ENCODE results near the gene ZNF69. TPM values are rescaled to one million over a fixed set of nuclear protein-coding genes. Genes with fewer than 3 reads are reported as not detected.
"Not testable (repeated sequence)": the region's sequence is repeated elsewhere in the genome, so short reads cannot be mapped to it uniquely, and the experiment has no call there.

ZNF69 gene
- total RNA-seq (100 to 1,000 TPM in 1 of 9 donors, 10 to 100 TPM in 6, 1 to 10 TPM in 2; 5.5 to 138 (median 12.9) TPM), polyA plus RNA-seq (10 to 100 TPM in 1 of 3 donors, 1 to 10 TPM in 2; 6.7 to 11.8 (median 6.9) TPM)
- long read RNA-seq, donor 1, partial matches to known transcripts, result 0 of 1 reads
- long read RNA-seq, donor 1, other reads (novel, unspliced or antisense), result 0 of 1 reads
- long read RNA-seq, donor 2, partial matches to known transcripts, result 0 of 1 reads
- long read RNA-seq, donor 2, other reads (novel, unspliced or antisense), result 0 of 1 reads
- long read RNA-seq, donor 3, partial matches to known transcripts, result 0 of 1 reads
- long read RNA-seq, donor 3, other reads (novel, unspliced or antisense), result 0 of 1 reads
- long read RNA-seq, donor 4, partial matches to known transcripts, result 0 of 7 reads
- long read RNA-seq, donor 4, other reads (novel, unspliced or antisense), result 3 of 7 reads
- long read RNA-seq, donor 5, partial matches to known transcripts, result 0 of 6 reads
- long read RNA-seq, donor 5, other reads (novel, unspliced or antisense), result 5 of 6 reads
- long read RNA-seq, donor 6, partial matches to known transcripts, result 0 of 6 reads
- long read RNA-seq, donor 6, other reads (novel, unspliced or antisense), result 5 of 6 reads
- long read RNA-seq, donor 7, partial matches to known transcripts, result 0 of 1 reads
- long read RNA-seq, donor 7, other reads (novel, unspliced or antisense), result 0 of 1 reads
- long read RNA-seq, donor 8, result 0 reads
- long read RNA-seq, donor 9, partial matches to known transcripts, result 0 of 1 reads
- long read RNA-seq, donor 9, other reads (novel, unspliced or antisense), result 0 of 1 reads
- long read RNA-seq, donor 10, result 0 reads

DNA sequence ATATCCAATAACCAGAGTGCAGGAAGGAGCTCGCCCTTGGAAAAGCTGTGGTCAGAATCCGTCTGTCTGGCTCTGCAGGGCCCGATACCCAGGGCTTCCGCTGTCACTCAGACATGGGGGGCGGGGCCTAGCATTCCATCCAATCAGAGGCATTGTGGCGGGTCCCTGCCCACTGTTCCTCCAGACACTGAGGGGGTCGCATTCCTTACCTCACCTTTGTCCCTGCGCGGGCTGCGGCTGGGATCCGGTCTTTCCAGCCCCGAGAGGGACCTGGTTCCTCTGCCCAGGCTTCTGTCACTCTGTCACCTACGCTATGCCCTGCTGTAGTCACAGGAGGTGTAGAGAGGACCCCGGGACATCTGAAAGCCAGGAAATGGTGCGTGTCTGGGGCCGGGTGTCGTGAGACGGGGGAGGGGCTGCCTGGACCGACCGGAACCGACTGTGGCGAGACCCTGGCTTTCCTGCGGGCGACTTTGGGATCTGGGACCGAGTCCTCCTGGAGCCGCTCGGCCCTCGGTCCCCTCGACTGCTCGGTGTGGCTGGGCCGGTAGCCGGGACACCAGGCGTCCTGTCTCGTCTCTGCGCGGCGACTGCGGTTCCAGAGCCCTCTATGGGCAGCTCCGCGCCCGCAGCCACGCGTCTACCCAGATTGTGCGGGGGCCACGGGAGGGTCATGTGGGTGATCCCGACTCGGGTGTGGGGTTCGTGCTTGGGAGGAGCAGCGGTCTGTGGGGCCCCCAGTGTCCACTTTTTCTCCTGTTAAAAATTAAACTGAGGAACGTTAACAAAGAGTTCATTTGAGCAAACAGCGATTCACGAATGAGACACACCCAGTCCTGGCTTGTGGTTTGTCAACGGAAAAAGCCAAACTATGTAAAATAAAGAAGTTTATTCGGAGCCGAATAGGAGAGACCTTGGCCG is at the start of gene ZNF69:
TSS of gene ZNF69 (plus strand) at position 172 of the 921 bp plus-strand sequence. CDS start at position 314, 142 bp downstream.
- Histone ChIP-seq H3K4me3 (peak within 1 kb of the TSS; percentile 69 to 86 (median 74)), H3K9me3 (replicated peaks in 1 of 3) (no peaks in the 10 kb centered on the region), H3K4me1 (replicated peaks in 1 of 2) (peaks cover 3 to 9% of the 10 kb centered on the region in 2 donors), H3K27me3 (no peaks in the 10 kb centered on the region), H3K36me3 (replicated peaks in 1 of 2) (no peaks in the 10 kb centered on the region), H3K27ac (peak within 1 kb of the TSS; percentile 80 to 92 (median 86))
- WGBS, 4 donors, result 0 to 1% (median 1%) methylated on average over 17 to 56 of the region's 56 CpGs
- intact Hi-C loops (cut with DNase I), result loop anchor here (5.0 to 10.0 kb wide), 2 partner anchors 97 to 254 kb away; partner anchors contain the start of gene ZNF20 (in 1 of the 2)
- TF ChIP-seq, protein P1, sequence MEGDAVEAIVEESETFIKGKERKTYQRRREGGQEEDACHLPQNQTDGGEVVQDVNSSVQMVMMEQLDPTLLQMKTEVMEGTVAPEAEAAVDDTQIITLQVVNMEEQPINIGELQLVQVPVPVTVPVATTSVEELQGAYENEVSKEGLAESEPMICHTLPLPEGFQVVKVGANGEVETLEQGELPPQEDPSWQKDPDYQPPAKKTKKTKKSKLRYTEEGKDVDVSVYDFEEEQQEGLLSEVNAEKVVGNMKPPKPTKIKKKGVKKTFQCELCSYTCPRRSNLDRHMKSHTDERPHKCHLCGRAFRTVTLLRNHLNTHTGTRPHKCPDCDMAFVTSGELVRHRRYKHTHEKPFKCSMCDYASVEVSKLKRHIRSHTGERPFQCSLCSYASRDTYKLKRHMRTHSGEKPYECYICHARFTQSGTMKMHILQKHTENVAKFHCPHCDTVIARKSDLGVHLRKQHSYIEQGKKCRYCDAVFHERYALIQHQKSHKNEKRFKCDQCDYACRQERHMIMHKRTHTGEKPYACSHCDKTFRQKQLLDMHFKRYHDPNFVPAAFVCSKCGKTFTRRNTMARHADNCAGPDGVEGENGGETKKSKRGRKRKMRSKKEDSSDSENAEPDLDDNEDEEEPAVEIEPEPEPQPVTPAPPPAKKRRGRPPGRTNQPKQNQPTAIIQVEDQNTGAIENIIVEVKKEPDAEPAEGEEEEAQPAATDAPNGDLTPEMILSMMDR (IDR thresholded peaks at IDR 0.05), result peak in 4 of 6 experiments; percentile 21 to 34 (median 24)
- peak; percentile 15 to 50 for TF ChIP-seq POLR2A (IDR thresholded peaks at IDR 0.05)
- peak; percentile 81 to 94 (median 90) for DNase-seq

DNA sequence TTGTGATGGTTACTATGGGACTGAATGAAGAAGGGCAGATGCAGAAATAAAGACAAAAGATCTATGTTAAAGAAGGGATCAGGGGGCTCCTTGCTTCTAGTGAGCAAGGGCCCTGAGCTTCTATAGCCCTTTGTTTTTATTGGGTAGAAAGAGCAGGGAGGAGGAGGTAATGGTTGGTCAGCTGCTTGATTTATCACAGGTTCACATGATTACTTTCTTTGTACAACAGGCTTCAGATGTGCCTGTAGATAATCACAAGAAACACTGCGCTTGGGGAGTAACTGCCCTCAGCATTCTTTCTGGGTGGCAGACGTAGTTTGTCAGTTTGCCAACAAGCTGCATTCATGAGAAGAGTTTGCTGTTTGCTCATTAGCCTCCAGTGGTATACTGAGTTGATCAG is 43.9 kb upstream of the ZNF69 start:
- Histone ChIP-seq H3K4me1 (replicated peaks in 1 of 2) (no peaks in the 10 kb centered on the region), H3K4me3 (no peak overlapping the region), H3K9me3 (replicated peaks in 1 of 3) (no peaks in the 10 kb centered on the region), H3K27ac (no peak overlapping the region), H3K36me3 (replicated peaks in 1 of 2) (no peaks in the 10 kb centered on the region), H3K27me3 (no peaks in the 10 kb centered on the region)
- no peak for DNase-seq
- 56 to 66% (median 61%) methylated on average over 2 of the region's 2 CpGs for WGBS, 4 donors
- TF ChIP-seq POLR2A (IDR thresholded peaks at IDR 0.05), result no peak
- TF ChIP-seq, protein P1 (IDR thresholded peaks at IDR 0.05), result no peak
- intact Hi-C loops (cut with DNase I), result no loop called here

DNA sequence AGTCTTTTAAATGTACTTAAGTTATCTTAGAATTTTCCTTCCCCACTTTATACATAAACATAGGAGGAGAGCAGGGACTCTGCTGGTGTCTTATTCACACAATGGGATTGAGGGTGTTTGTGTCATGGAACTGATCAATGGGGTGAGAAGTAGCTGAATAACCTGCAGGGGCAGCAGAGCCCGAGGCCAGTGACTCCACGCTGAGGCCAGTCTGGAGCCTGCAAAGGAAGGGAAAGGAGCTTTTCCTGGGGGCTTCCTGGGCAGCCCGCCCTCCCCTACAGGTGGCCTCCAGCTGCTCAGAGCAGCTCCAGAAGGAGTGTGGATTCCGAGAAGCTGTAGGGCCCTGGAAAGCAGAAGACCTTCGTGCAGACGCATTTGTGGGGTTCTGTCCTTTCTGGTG is 40.0 kb upstream of the ZNF69 start:
- DNase-seq; intact Hi-C loops (cut with DNase I); H3K27me3 ChIP-seq; H3K9me3 ChIP-seq (replicated peaks in 1 of 3); H3K36me3 ChIP-seq (replicated peaks in 1 of 2); H3K4me3 ChIP-seq; H3K4me1 ChIP-seq (replicated peaks in 1 of 2); H3K27ac ChIP-seq: not testable (repeated sequence)
- 70 to 75% (median 73%) methylated on average over 4 to 6 of the region's 6 CpGs for WGBS, 4 donors

DNA sequence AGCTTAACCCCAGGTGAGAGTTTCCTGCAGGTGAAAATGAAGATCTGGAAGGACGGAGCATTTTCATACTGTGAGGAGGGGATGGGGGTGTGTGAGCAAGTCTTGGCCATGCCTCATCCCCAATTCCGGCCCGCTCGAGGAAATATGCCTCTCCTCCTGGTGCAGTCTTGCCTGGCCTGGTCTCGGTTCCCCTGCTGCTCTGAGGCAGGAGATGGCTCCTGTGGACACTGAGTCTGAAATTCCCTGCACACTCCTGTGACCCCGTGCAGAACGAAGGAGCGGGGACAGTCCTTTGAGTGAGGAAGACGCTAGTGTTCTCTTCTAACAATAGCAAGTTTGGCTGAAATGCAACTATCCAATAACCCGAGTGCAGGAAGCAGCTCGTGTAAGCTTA is 39.4 kb upstream of the ZNF69 start:
- Histone ChIP-seq H3K4me3 (peak overlapping the region in 2 of 4 donors; percentile 64 to 71), H3K27ac (peak overlapping the region in 2 of 5 donors; percentile 67 to 83), H3K9me3 (replicated peaks in 1 of 3) (no peaks in the 10 kb centered on the region), H3K4me1 (replicated peaks in 1 of 2) (peaks cover 0 to 10% of the 10 kb centered on the region in 2 donors), H3K27me3 (no peaks in the 10 kb centered on the region), H3K36me3 (replicated peaks in 1 of 2) (no peaks in the 10 kb centered on the region)
- intact Hi-C loops (cut with DNase I), result no loop called here
- DNase-seq, result no peak
- 34 to 76% (median 42%) methylated on average over 5 to 11 of the region's 11 CpGs for WGBS, 4 donors
- no peak for TF ChIP-seq POLR2A (IDR thresholded peaks at IDR 0.05)
- TF ChIP-seq, protein P1 (IDR thresholded peaks at IDR 0.05), result no peak
